Neuronal stem cell (in vitro differentiated cells): ENCODE measurements around the gene FAM135A.

Experiments used
- DNase-seq: peaks from one replicate; pipeline ENCODE4 v3.0.0-alpha.2; 2013; ENCODE audit warnings: low spot score
- H2AFZ ChIP-seq: one replicate; pipeline ENCODE4 v1.6.1; 2013; ENCODE audit warnings: mild to moderate bottlenecking, low read length, inconsistent platforms
- H2AK5ac ChIP-seq: 2 replicates; pipeline ENCODE4 v1.6.1; 2013; ENCODE audit warnings: low read depth, mild to moderate bottlenecking, inconsistent platforms, low read length, moderate library complexity, mixed read lengths
- H2BK120ac ChIP-seq: 2 replicates; pipeline ENCODE4 v1.6.1; 2013; ENCODE audit warnings: low read depth, mild to moderate bottlenecking, inconsistent platforms, low read length, moderate library complexity, mixed read lengths
- H2BK12ac ChIP-seq: one replicate; pipeline ENCODE4 v1.6.1; 2013; ENCODE audit warnings: low read length, inconsistent platforms
- H2BK15ac ChIP-seq: 2 replicates; pipeline ENCODE4 v1.6.1; 2013; ENCODE audit warnings: mild to moderate bottlenecking, low read length, inconsistent platforms, mixed read lengths
- H2BK5ac ChIP-seq: one replicate; pipeline ENCODE4 v1.6.1; 2013; ENCODE audit warnings: inconsistent platforms, mild to moderate bottlenecking, low read length, moderate library complexity
- H3K14ac ChIP-seq: one replicate; pipeline ENCODE4 v1.6.1; 2013; ENCODE audit warnings: low read length, inconsistent platforms
- H3K18ac ChIP-seq: 2 replicates; pipeline ENCODE4 v1.6.1; 2013; ENCODE audit warnings: low read length, inconsistent platforms
- H3K23ac ChIP-seq: 2 replicates; pipeline ENCODE4 v1.6.1; 2013; ENCODE audit warnings: low read depth, mild to moderate bottlenecking, mixed read lengths, low read length, inconsistent platforms; ENCODE audit not compliant: poor library complexity
- H3K27ac ChIP-seq: replicated peaks from 3 replicates; pipeline ENCODE4 v1.5.1; 2013; ENCODE audit warnings: low read length, inconsistent platforms
- H3K27me3 ChIP-seq, 3 experiments: 2 replicates each; pipeline ENCODE4 v1.6.1; 2013; ENCODE audit warnings: low read length in 3 of 3, mild to moderate bottlenecking in 2 of 3, inconsistent platforms in 1 of 3, low read depth in 1 of 3, mixed read lengths in 1 of 3, moderate library complexity in 1 of 3; ENCODE audit not compliant: control insufficient read depth in 3 of 3, insufficient read depth in 3 of 3
- H3K36me3 ChIP-seq, 2 donors: replicated peaks in 1 of 2; 2 replicates each; pipeline ENCODE4 v1.6.1; 2013; ENCODE audit warnings: low read length in 2 of 2; ENCODE audit not compliant: control insufficient read depth in 2 of 2, insufficient read depth in 2 of 2
- H3K4ac ChIP-seq: 2 replicates; pipeline ENCODE4 v1.6.1; 2013; ENCODE audit warnings: inconsistent platforms, mild to moderate bottlenecking, low read length, moderate library complexity
- H3K4me1 ChIP-seq, 2 donors: 1 replicate in 1 of 2; 2 replicates in 1 of 2; pipeline ENCODE4 v1.6.1; 2013; ENCODE audit warnings: low read length in 2 of 2, low read depth in 1 of 2; ENCODE audit not compliant: control insufficient read depth in 2 of 2, insufficient read depth in 1 of 2
- H3K4me2 ChIP-seq: one replicate; pipeline ENCODE4 v1.6.1; 2013; ENCODE audit warnings: mild to moderate bottlenecking, low read length, inconsistent platforms; ENCODE audit not compliant: insufficient read depth, poor library complexity, severe bottlenecking
- H3K4me3 ChIP-seq, 2 donors: 2 replicates each; pipeline ENCODE4 v1.5.1; 2013; ENCODE audit warnings: low read length in 2 of 2, mild to moderate bottlenecking in 2 of 2, inconsistent platforms in 1 of 2, moderate library complexity in 1 of 2
- H3K79me1 ChIP-seq: one replicate; pipeline ENCODE4 v1.6.1; 2013; ENCODE audit warnings: low read depth, mild to moderate bottlenecking, inconsistent platforms, low read length, moderate library complexity
- H3K9ac ChIP-seq: one replicate; pipeline ENCODE4 v1.6.1; 2013; ENCODE audit warnings: mild to moderate bottlenecking, low read depth, low read length, inconsistent platforms; ENCODE audit not compliant: poor library complexity
- H3K9me3 ChIP-seq, 2 donors: replicated peaks in 1 of 2; 2 replicates each; pipeline versions ENCODE3 to v1.6.1; 2013; ENCODE audit warnings: low read length in 2 of 2, mild to moderate bottlenecking in 2 of 2, inconsistent platforms in 1 of 2, low read depth in 1 of 2, mixed read lengths in 1 of 2, moderate library complexity in 1 of 2; ENCODE audit not compliant: control insufficient read depth in 2 of 2, insufficient read depth in 1 of 2
- H4K8ac ChIP-seq: one replicate; pipeline ENCODE4 v1.6.1; 2013; ENCODE audit warnings: low read depth, mild to moderate bottlenecking, inconsistent platforms, low read length, moderate library complexity
- H4K91ac ChIP-seq: one replicate; pipeline ENCODE4 v1.6.1; 2013; ENCODE audit warnings: low read length, low read depth, mild to moderate bottlenecking, inconsistent platforms; ENCODE audit not compliant: poor library complexity
- WGBS, 2 donors: extraction: QIAGEN DNeasy Blood & Tissue Kit; methylation state at CpG; one replicate each; pipeline ENCODE4 v1.1.7; 2013; ENCODE audit warnings: missing lambda C conversion rate in 2 of 2, mixed read lengths in 1 of 2; ENCODE audit not compliant: insufficient read length in 2 of 2, insufficient replicate concordance in 1 of 2; ENCODE audit errors: extremely low coverage in 2 of 2; 5-methylcytosine and 5-hydroxymethylcytosine counted together

The FAM135A gene

GRCh38 chr6:70518723-70519122 is 105.4 kb downstream of the FAM135A start:
- no peak overlapping the region for H4K91ac ChIP-seq
- H3K23ac ChIP-seq: no peak overlapping the region
- no peak overlapping the region for H2BK12ac ChIP-seq
- H3K27ac ChIP-seq: no peak overlapping the region
- no peak overlapping the region for H3K14ac ChIP-seq
- no peak overlapping the region for H2AFZ ChIP-seq
- peaks cover 0 to 16% of the 10 kb centered on the region in 2 donors for H3K9me3 ChIP-seq
- no peaks in the 10 kb centered on the region for H3K4me1 ChIP-seq
- H3K36me3 ChIP-seq: peaks cover 0 to 30% of the 10 kb centered on the region in 2 donors
- no peak overlapping the region for H2BK5ac ChIP-seq
- WGBS, 2 donors: no CpG with 5 or more reads among the region's 3 CpGs
- H3K4me3 ChIP-seq: no peak overlapping the region
- no peak overlapping the region for H2AK5ac ChIP-seq
- no peak overlapping the region for H3K4me2 ChIP-seq
- no peak overlapping the region for H3K18ac ChIP-seq
- H2BK120ac ChIP-seq: no peak overlapping the region
- H3K27me3 ChIP-seq: no peaks in the 10 kb centered on the region
- H3K9ac ChIP-seq: no peak overlapping the region
- no peaks in the 10 kb centered on the region for H3K79me1 ChIP-seq
- H4K8ac ChIP-seq: no peak overlapping the region
- DNase-seq: no peak
- no peak overlapping the region for H3K4ac ChIP-seq
- H2BK15ac ChIP-seq: no peak overlapping the region

- no peaks in the 10 kb centered on the region for H3K27me3 ChIP-seq
- DNase-seq: no peak
- no peak overlapping the region for H4K91ac ChIP-seq
- H3K36me3 ChIP-seq: peaks cover 1 to 34% of the 10 kb centered on the region in 2 donors
- peaks cover 0 to 6% of the 10 kb centered on the region in 2 donors for H3K9me3 ChIP-seq
- H3K23ac ChIP-seq: no peak overlapping the region
- H3K4me3 ChIP-seq: no peak overlapping the region
- H2BK12ac ChIP-seq: no peak overlapping the region
- H2BK120ac ChIP-seq: no peak overlapping the region
- H3K9ac ChIP-seq: no peak overlapping the region
- no peak overlapping the region for H3K27ac ChIP-seq
- no peak overlapping the region for H3K14ac ChIP-seq
- H2BK15ac ChIP-seq: no peak overlapping the region
- no peak overlapping the region for H2BK5ac ChIP-seq
- H3K4me2 ChIP-seq: no peak overlapping the region
- H2AFZ ChIP-seq: no peak overlapping the region
- no peaks in the 10 kb centered on the region for H3K79me1 ChIP-seq
- no peak overlapping the region for H3K4ac ChIP-seq
- H4K8ac ChIP-seq: no peak overlapping the region
- no peaks in the 10 kb centered on the region for H3K4me1 ChIP-seq
- H2AK5ac ChIP-seq: no peak overlapping the region
- no peak overlapping the region for H3K18ac ChIP-seq
Measured at GRCh38 chr6:70520575-70520974, 107.3 kb downstream of the FAM135A start.

DNA sequence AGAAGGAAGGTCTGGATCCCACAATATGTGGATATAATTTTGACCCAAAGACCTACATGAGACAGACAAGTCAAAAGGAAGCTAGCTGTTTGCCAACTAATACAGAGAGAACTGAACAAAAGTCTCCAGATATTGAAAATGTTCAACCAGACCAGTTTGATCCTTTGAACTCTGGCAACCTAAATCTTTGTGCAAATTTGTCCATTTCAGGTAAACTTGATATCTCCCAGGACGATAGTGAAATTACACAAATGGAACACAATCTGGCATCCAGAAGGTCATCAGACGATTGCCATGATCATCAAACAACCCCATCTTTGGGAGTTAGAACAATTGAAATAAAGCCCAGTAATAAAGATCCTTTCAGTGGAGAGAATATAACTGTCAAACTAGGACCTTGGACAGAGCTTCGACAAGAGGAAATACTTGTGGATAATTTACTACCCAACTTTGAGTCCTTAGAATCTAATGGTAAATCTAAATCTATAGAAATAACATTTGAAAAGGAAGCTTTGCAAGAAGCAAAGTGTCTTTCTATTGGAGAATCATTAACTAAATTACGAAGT is 111.5 kb downstream of the FAM135A start:
- Histone ChIP-seq H3K4me1 (no peaks in the 10 kb centered on the region), H2AFZ (no peak overlapping the region), H2AK5ac (no peak overlapping the region), H3K9ac (no peak overlapping the region), H3K4ac (no peak overlapping the region), H3K27ac (no peak overlapping the region), H3K18ac (no peak overlapping the region), H3K27me3 (no peaks in the 10 kb centered on the region), H3K23ac (no peak overlapping the region), H3K9me3 (no peaks in the 10 kb centered on the region), H2BK120ac (no peak overlapping the region), H3K36me3 (peaks cover 1 to 59% of the 10 kb centered on the region in 2 donors), H3K4me2 (no peak overlapping the region), H2BK5ac (no peak overlapping the region), H3K79me1 (no peaks in the 10 kb centered on the region), H4K8ac (no peak overlapping the region), H2BK15ac (no peak overlapping the region), H3K14ac (no peak overlapping the region), H3K4me3 (no peak overlapping the region), H4K91ac (no peak overlapping the region), H2BK12ac (no peak overlapping the region)
- no peak for DNase-seq
- WGBS, 2 donors: no CpG with 5 or more reads among the region's 4 CpGs

GRCh38 chr6:70527071-70527737 is 113.9 kb downstream of the FAM135A start:
- Histone ChIP-seq H3K23ac (no peak overlapping the region), H3K4ac (no peak overlapping the region), H3K27me3 (no peaks in the 10 kb centered on the region), H4K91ac (no peak overlapping the region), H2BK120ac (no peak overlapping the region), H3K4me2 (no peak overlapping the region), H3K36me3 (peaks cover 1 to 75% of the 10 kb centered on the region in 2 donors), H3K9me3 (no peaks in the 10 kb centered on the region), H2AFZ (no peak overlapping the region), H4K8ac (no peak overlapping the region), H2BK5ac (no peak overlapping the region), H3K14ac (no peak overlapping the region), H2AK5ac (no peak overlapping the region), H3K9ac (no peak overlapping the region), H3K4me1 (no peaks in the 10 kb centered on the region), H3K4me3 (no peak overlapping the region), H2BK15ac (no peak overlapping the region), H3K27ac (no peak overlapping the region), H2BK12ac (no peak overlapping the region), H3K18ac (no peak overlapping the region), H3K79me1 (no peaks in the 10 kb centered on the region)
- DNase-seq: no peak
- WGBS, 2 donors: no CpG with 5 or more reads among the region's 5 CpGs
